ENCODE results near the gene ELF2.
A peak's percentile ranks its signal among the peaks of the same experiment; 100 is the strongest.
"Not testable (repeated sequence)": the region's sequence is repeated elsewhere in the genome, so short reads cannot be mapped to it uniquely, and the experiment has no call there.

ELF2 gene

GRCh38 chr4:139142087-139142486 lies 34.9 kb downstream of the ELF2 start:
- no peak for DNase-seq

GRCh38 chr4:139137763-139138162 lies 39.3 kb downstream of the ELF2 start:
- DNase-seq, result no peak

GRCh38 chr4:139134403-139134802 lies 42.6 kb downstream of the ELF2 start:
- no peak for DNase-seq

- no peak for DNase-seq
These were observed 45.7 kb downstream of the ELF2 start for GRCh38 chr4:139131209-139131870.

GRCh38 chr4:139129206-139129605 lies 47.8 kb downstream of the ELF2 start:
- no peak for DNase-seq

- DNase-seq, result no peak
These were observed 50.1 kb downstream of the ELF2 start for GRCh38 chr4:139126898-139127297.

GRCh38 chr4:139123910-139124309 lies 53.1 kb downstream of the ELF2 start:
- DNase-seq, result no peak

GRCh38 chr4:139118365-139118764 lies 58.7 kb downstream of the ELF2 start:
- no peak for DNase-seq

GRCh38 chr4:139115226-139115625 lies 61.8 kb downstream of the ELF2 start:
- no peak for DNase-seq

GRCh38 chr4:139114795-139115194 lies 62.2 kb downstream of the ELF2 start:
- not testable (repeated sequence) for DNase-seq

- no peak for DNase-seq
These were observed 64.4 kb downstream of the ELF2 start for GRCh38 chr4:139112650-139113049.

- no peak for DNase-seq
These were observed 68.4 kb downstream of the ELF2 start for GRCh38 chr4:139108567-139109128.

GRCh38 chr4:139099366-139099982 lies 77.5 kb downstream of the ELF2 start:
- peak; percentile 74 to 77 for DNase-seq

- no peak for DNase-seq
These were observed 84.7 kb downstream of the ELF2 start for GRCh38 chr4:139092271-139092670.

GRCh38 chr4:139085141-139085540 lies 91.9 kb downstream of the ELF2 start:
- DNase-seq, result no peak

- no peak for DNase-seq
These were observed 92.3 kb downstream of the ELF2 start for GRCh38 chr4:139084804-139085093.

GRCh38 chr4:139083956-139084803 lies 92.8 kb downstream of the ELF2 start:
- DNase-seq, result peak; percentile 73 to 75

- peak; percentile 52 to 66 for DNase-seq
These were observed 93.4 kb downstream of the ELF2 start for GRCh38 chr4:139083607-139083955.

GRCh38 chr4:139082750-139083606 lies 94.0 kb downstream of the ELF2 start:
- DNase-seq, result peak; percentile 81 to 86

- DNase-seq, result no peak
These were observed 98.1 kb downstream of the ELF2 start for GRCh38 chr4:139078926-139079325.

- DNase-seq, result no peak
These were observed 99.3 kb downstream of the ELF2 start for GRCh38 chr4:139077567-139078355.
